OCI-LY3 (cell line): ENCODE results near the gene FAM72A.
"Not testable (repeated sequence)": the region's sequence is repeated elsewhere in the genome, so short reads cannot be mapped to it uniquely, and the experiment has no call there.

ENCODE experiments used
- CTCF ChIP-seq: fragments of 200-600, 300-600 bp; sonication (generic); IDR thresholded peaks from 2 replicates; pipeline ENCODE4 v1.5.1; 2014; ENCODE audit warnings: antibody characterized with exemption, low read length, low read depth
- EZH2phosphoT487 ChIP-seq: fragments of 200-600 bp; shearing (Covaris generic); IDR thresholded peaks from 2 replicates; pipeline ENCODE4 v1.6.1; 2018; ENCODE audit warnings: antibody characterized with exemption, mixed run types, low read depth

- not testable (repeated sequence) for TF ChIP-seq CTCF, EZH2phosphoT487
Observed at GRCh38 chr1:206221585-206221984, 18.9 kb upstream of the FAM72A start.
